GM12878 (cell line): Measurements from ENCODE around the gene BAG3.

ENCODE experiments used
- EZH2 ChIP-seq: IDR thresholded peaks from 2 replicates; pipeline ENCODE4 v1.6.1; 2012; ENCODE audit warnings: low read depth, mild to moderate bottlenecking, control low read depth, inconsistent platforms, low read length, borderline replicate concordance; ENCODE audit not compliant: control insufficient read depth
- FOS ChIP-seq: IDR thresholded peaks from 3 replicates; pipeline ENCODE4 v1.6.1; 2011; ENCODE audit warnings: borderline replicate concordance; ENCODE audit not compliant: insufficient read length; ENCODE audit errors: extremely low read depth
- NR2F1 ChIP-seq: fragments of 450-650 bp; conservative IDR thresholded peaks from 2 replicates; pipeline ENCODE4 v1.6.1; 2017; ENCODE audit warnings: mild to moderate bottlenecking
- POLR2A ChIP-seq: IDR thresholded peaks from 2 replicates; pipeline ENCODE4 v1.6.1; 2011; ENCODE audit warnings: low read depth, mild to moderate bottlenecking, low read length
- RB1 ChIP-seq: fragments of 450-650 bp; formaldehyde crosslinking; IDR thresholded peaks from 2 replicates; pipeline ENCODE4 v1.6.1; 2017; ENCODE audit warnings: mild to moderate bottlenecking, borderline replicate concordance
- RCOR1 ChIP-seq: conservative IDR thresholded peaks from 2 replicates; pipeline ENCODE4 v1.6.1; 2012; ENCODE audit warnings: low read depth, low read length, improper control_type of control experiment
- SIN3A ChIP-seq: IDR thresholded peaks from 2 replicates; pipeline ENCODE4 v1.6.1; 2012; ENCODE audit warnings: low read depth, low read length, improper control_type of control experiment
- SMC3 ChIP-seq: IDR thresholded peaks from 2 replicates; pipeline ENCODE4 v1.6.1; 2011; ENCODE audit warnings: low read length, improper control_type of control experiment, borderline replicate concordance
- STAT1 ChIP-seq: fragments of 450-650 bp; conservative IDR thresholded peaks from 2 replicates; pipeline ENCODE4 v1.6.1; 2014; ENCODE audit warnings: antibody characterized with exemption, mild to moderate bottlenecking
- ZNF24 ChIP-seq: fragments of 450-650 bp; IDR thresholded peaks from 2 replicates; pipeline ENCODE4 v1.6.1; 2017; ENCODE audit warnings: antibody characterized with exemption, mild to moderate bottlenecking
- TF ChIP-seq, protein P1 (sequence below), 3 experiments: IDR thresholded peaks in 2 of 3; conservative IDR thresholded peaks in 1 of 3; 2 replicates each; pipeline ENCODE4 v1.5.1; 2011; ENCODE audit warnings: low read depth in 3 of 3, low read length in 3 of 3, mild to moderate bottlenecking in 3 of 3, control low read depth in 2 of 3, moderate library complexity in 2 of 3, inconsistent platforms in 1 of 3, mixed read lengths in 1 of 3; ENCODE audit not compliant: control insufficient read depth in 2 of 3, insufficient read depth in 1 of 3; ENCODE audit errors: extremely low read depth in 1 of 3
- TF ChIP-seq, protein P2 (sequence below): fragments of 450-650 bp; IDR thresholded peaks from 2 replicates; pipeline ENCODE4 v1.6.1; 2014; ENCODE audit warnings: mild to moderate bottlenecking
- TF ChIP-seq, protein P3 (sequence below): IDR thresholded peaks from 2 replicates; pipeline ENCODE4 v1.6.1; 2012; ENCODE audit warnings: mild to moderate bottlenecking, low read depth, low read length

DNA sequence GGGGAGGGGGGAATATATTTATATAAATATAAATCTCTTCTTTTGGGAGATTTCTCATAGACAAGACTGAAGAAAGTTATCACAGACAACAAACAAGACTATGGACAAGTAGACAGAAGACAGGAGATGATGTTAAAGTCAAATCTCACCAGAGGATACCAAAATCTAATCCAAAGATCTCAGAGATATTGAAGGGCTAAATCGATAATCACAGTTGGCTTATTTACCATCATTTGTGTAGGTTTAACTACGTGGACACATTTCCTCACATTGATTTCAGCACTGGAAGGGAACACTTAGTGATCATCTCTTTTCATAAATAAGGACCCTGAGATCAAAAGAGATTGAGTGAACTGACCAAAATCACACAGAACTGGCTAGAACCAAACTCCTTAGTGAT is 72.0 kb downstream of the BAG3 start:
- TF ChIP-seq, protein P1, sequence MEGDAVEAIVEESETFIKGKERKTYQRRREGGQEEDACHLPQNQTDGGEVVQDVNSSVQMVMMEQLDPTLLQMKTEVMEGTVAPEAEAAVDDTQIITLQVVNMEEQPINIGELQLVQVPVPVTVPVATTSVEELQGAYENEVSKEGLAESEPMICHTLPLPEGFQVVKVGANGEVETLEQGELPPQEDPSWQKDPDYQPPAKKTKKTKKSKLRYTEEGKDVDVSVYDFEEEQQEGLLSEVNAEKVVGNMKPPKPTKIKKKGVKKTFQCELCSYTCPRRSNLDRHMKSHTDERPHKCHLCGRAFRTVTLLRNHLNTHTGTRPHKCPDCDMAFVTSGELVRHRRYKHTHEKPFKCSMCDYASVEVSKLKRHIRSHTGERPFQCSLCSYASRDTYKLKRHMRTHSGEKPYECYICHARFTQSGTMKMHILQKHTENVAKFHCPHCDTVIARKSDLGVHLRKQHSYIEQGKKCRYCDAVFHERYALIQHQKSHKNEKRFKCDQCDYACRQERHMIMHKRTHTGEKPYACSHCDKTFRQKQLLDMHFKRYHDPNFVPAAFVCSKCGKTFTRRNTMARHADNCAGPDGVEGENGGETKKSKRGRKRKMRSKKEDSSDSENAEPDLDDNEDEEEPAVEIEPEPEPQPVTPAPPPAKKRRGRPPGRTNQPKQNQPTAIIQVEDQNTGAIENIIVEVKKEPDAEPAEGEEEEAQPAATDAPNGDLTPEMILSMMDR (IDR thresholded peaks at IDR 0.05 in 2 of 3, conservative IDR thresholded peaks at IDR 0.05 in 1 of 3; ENCODE audit: control insufficient read depth in 2 of 3, extremely low read depth in 1 of 3, insufficient read depth in 1 of 3, low read depth in 3 of 3, low read length in 3 of 3): no peak
- TF ChIP-seq EZH2: no peak
- TF ChIP-seq SMC3: no peak
- TF ChIP-seq SIN3A: no peak
- TF ChIP-seq POLR2A: no peak
- TF ChIP-seq, protein P2, sequence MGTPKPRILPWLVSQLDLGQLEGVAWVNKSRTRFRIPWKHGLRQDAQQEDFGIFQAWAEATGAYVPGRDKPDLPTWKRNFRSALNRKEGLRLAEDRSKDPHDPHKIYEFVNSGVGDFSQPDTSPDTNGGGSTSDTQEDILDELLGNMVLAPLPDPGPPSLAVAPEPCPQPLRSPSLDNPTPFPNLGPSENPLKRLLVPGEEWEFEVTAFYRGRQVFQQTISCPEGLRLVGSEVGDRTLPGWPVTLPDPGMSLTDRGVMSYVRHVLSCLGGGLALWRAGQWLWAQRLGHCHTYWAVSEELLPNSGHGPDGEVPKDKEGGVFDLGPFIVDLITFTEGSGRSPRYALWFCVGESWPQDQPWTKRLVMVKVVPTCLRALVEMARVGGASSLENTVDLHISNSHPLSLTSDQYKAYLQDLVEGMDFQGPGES: no peak
- no peak for TF ChIP-seq ZNF24
- TF ChIP-seq STAT1: no peak
- TF ChIP-seq RCOR1: no peak
- TF ChIP-seq FOS: no peak
- TF ChIP-seq NR2F1: no peak
- TF ChIP-seq, protein P3, sequence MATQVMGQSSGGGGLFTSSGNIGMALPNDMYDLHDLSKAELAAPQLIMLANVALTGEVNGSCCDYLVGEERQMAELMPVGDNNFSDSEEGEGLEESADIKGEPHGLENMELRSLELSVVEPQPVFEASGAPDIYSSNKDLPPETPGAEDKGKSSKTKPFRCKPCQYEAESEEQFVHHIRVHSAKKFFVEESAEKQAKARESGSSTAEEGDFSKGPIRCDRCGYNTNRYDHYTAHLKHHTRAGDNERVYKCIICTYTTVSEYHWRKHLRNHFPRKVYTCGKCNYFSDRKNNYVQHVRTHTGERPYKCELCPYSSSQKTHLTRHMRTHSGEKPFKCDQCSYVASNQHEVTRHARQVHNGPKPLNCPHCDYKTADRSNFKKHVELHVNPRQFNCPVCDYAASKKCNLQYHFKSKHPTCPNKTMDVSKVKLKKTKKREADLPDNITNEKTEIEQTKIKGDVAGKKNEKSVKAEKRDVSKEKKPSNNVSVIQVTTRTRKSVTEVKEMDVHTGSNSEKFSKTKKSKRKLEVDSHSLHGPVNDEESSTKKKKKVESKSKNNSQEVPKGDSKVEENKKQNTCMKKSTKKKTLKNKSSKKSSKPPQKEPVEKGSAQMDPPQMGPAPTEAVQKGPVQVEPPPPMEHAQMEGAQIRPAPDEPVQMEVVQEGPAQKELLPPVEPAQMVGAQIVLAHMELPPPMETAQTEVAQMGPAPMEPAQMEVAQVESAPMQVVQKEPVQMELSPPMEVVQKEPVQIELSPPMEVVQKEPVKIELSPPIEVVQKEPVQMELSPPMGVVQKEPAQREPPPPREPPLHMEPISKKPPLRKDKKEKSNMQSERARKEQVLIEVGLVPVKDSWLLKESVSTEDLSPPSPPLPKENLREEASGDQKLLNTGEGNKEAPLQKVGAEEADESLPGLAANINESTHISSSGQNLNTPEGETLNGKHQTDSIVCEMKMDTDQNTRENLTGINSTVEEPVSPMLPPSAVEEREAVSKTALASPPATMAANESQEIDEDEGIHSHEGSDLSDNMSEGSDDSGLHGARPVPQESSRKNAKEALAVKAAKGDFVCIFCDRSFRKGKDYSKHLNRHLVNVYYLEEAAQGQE: no peak
- TF ChIP-seq RB1: no peak
